Activated CD8-positive, alpha-beta memory T cell treated with anti-CD3 and anti-CD28 coated beads for 36 hours (primary cell): Measurements from ENCODE around the gene KRT1. TPM values are rescaled to one million over a fixed set of nuclear protein-coding genes. Genes with fewer than 3 reads are reported as not detected.

Source experiments
- CTCF ChIA-PET: fragments of 350-600 bp; sonication (Branson Sonifier 250); formaldehyde crosslinking; loops from one replicate; lab custom pipeline; 2021; ENCODE audit warnings: antibody characterized with exemption; lab: Charles Lee
- POLR2A ChIA-PET: fragments of 350-600 bp; sonication (Branson Sonifier 250); formaldehyde crosslinking; loops from one replicate; lab custom pipeline; 2021; ENCODE audit warnings: antibody characterized with exemption; lab: Charles Lee
- total RNA-seq, 2 experiments: library from RNA; stranded (reverse); gene quantifications; one replicate each; pipeline ENCODE4 v1.2.3, GENCODE V29; 2021

KRT1 gene
- total RNA-seq, 2 experiments from 2014 or later, result not detected

DNA sequence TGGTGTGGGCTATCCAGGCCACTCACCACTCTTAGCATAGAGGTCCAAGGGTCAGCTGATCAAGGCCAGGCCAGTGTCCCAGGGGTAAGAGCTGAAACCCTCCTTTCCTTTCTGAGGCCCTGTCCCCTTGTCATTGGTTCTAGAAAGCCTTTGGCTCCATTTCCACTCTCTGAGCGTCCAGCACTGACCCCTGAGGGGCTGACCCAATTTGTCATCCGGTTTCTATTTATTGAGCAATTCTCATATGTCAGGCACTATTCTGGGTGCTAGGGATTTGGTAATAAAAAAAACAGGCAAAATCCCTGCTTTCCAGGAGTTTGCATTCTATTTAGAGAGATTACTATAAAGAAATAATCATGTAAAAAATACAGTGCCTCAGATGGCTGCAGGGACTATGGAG is 19.8 kb upstream of the KRT1 start:
- CTCF ChIA-PET, result no interaction called here
- POLR2A ChIA-PET, result no interaction called here

DNA sequence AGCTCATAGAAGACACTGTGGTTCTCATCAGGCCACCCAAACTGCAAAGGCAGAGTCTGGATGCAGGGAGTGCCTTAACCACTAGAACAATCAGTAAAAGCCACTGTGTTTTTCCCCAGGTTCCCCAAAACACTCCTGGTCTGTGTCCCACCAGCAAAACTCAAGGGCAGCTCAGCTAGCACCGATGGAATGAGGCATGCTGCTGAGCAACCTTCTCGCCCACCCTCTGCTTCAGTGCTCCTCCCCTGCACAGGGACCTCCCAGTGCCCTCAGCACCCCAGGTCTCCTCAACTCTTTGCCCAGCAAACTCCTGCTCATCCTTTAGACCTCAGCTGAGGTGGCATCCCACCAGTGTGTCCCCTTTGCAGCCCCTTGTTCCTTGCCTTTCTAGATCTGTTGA is 19.2 kb upstream of the KRT1 start:
- POLR2A ChIA-PET, result no interaction called here
- CTCF ChIA-PET, result no interaction called here

DNA sequence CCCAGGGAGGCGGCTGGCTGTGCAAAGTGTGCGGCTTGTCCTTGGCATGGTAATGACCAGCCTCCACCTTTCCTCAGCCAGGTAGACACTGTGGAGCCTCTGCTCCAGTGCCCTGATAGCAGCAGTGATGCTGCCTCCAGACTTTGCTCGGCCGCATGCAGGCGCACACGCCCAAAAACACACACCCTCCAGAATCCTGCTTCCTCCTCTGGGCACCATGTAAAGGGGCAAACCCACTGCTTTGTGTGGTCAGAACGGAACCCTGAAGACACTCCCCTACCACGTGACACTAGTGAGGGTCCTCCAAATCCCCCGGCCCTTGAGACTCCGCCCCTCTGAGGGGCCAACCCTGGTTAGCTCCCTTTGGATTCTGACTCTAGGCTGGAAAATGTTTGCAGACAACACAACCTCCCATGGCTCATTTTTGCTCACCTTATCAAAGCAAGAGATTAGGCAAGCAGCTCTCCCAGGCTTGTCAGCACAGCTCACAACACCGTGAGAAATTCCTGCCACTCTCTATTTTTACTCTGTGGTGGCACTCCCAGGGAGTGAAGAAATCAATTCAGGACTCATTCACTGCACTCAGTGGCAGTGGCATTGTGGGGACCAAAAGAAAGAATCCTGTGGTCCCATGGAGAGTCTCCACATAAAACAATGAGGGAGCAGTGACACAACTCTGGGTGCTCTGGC is 18.6 kb upstream of the KRT1 start:
- CTCF ChIA-PET, result no interaction called here
- POLR2A ChIA-PET, result no interaction called here

DNA sequence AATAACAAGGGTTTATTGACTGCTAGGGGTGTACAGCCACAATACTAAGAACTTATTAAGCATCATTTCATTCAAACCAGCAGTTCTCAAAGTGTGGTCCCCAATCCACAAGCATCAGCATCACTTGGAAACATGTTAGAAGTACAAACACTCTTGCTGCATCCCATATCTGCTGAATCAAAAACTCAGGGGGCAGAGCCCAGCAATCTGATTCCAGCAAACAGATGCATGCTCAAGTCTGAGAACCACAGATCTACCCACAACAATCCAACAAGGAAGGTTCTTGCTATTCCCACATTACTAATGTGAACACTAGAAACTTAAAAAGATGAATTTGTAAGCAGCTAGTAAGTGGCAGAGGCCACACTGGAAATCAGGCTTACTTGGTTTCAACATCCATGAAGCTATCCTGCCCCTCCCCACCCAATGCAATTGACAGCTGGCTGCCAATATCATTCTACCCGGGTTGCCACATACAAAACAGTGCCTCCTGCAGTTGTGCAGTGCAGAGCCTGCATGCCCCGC is 16.9 kb upstream of the KRT1 start:
- ChIA-PET POLR2A (no interaction called here), CTCF (no interaction called here)

DNA sequence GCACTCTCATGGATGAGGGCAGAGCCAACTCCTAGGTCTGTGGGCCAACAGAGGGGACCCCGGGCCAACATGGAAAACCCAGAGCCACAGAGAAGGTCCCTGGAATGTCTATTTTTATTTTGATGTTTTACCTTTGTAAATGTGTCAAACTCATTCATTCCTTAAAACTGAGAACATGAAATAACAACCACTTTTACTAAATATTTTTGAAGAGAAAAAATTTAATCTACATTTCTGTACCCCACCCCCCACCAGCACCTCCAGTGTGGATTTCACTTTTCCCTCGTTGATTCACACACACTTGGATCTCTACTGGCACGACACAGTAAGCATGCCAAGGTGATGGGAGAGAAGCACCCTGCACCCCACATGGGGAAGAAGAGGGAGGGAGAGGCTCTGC is 16.4 kb upstream of the KRT1 start:
- ChIA-PET POLR2A (no interaction called here), CTCF (no interaction called here)

DNA sequence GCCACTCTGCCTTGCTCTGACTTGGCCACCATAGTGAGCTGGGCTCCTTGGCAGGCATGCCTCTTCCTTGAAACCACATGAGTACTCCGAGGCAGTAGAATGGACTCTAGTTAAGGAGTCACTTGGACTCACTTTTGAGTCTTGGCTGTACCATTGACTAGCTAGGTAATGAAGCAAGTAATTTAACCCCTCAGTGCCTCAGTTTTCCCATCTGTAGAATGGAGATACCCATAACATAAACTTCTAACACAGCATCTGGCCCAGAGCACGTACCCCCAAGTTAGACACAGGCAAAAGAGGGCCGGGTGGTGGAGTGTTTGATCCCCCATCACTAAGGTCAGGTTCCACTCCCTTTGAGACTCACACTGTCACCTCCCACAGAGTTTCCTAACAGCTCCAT is 14.8 kb upstream of the KRT1 start:
- CTCF ChIA-PET, result no interaction called here
- POLR2A ChIA-PET, result no interaction called here

DNA sequence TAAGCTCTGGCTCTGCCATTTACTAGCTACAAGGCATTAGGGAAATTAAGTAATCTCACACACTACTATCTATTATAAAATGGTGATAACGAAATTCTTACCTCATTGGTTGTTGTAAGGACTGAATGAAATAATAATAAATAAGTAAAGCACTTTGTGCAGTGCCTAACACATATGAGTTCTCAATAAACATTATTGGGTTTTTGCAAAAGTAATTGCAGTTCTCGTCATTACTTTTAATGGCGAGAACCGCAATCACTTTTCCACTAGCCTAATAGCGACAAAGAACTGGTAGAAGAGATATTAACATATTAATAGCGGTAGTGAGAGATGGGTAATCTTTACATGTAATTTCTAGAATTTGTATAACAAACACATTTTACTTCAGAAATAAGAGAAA is 13.9 kb upstream of the KRT1 start:
- POLR2A ChIA-PET, result no interaction called here
- CTCF ChIA-PET, result no interaction called here

DNA sequence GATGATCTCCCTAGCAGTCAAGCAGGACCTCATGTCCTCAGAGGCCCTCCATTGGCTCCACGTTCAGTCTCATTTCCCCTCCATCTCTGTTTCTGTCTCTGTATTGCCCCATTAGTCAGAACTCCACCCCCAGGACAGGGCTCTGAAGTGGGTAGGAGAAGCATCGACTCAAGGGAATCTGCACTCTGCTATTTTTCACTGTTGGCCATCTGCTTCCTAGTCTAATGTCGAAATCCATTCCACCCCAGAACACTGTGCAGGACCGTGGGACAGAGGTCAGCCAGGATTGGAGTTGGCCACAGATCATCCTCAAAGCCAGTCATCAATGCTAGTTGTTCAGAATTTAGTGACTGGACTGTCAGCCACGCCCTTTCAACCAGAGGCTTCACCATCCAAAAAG is 13.1 kb upstream of the KRT1 start:
- ChIA-PET POLR2A (no interaction called here), CTCF (no interaction called here)

DNA sequence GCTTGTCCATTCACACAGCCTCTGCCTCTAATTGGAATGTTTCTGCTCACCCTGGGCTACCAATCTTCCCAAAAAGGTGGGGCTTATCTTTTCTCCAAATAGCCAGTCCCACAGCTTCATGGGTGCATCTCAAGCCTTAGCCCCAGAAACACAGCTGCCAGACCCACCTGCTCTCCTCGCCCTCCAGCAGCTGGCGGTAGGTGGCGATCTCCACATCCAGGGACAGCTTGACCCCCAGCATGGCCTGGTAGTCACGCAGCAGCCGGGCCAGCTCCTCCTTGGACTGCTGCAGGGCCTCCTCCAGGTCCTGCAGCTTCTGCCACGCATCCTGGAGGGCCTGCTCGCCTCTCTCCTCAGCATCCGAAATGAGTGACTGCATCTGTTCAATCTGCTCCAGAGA is 12.0 kb upstream of the KRT1 start:
- ChIA-PET CTCF (no interaction called here), POLR2A (no interaction called here)

DNA sequence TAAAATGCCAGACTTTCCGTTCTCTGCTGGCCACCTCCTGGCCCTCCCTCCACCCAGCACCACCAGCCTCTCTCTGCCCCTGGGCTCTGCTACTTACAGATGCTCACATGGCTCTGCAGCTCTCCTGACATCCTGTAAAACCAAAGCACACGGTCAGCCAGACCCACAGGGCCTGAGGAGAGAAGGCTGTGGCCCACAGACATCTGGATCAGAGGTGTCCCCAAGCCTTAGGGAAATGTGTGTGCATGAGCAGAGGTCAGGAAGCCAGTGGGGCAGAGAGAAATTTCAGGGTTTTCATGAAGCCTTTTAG is 11.6 kb upstream of the KRT1 start:
- ChIA-PET CTCF (no interaction called here), POLR2A (no interaction called here)

DNA sequence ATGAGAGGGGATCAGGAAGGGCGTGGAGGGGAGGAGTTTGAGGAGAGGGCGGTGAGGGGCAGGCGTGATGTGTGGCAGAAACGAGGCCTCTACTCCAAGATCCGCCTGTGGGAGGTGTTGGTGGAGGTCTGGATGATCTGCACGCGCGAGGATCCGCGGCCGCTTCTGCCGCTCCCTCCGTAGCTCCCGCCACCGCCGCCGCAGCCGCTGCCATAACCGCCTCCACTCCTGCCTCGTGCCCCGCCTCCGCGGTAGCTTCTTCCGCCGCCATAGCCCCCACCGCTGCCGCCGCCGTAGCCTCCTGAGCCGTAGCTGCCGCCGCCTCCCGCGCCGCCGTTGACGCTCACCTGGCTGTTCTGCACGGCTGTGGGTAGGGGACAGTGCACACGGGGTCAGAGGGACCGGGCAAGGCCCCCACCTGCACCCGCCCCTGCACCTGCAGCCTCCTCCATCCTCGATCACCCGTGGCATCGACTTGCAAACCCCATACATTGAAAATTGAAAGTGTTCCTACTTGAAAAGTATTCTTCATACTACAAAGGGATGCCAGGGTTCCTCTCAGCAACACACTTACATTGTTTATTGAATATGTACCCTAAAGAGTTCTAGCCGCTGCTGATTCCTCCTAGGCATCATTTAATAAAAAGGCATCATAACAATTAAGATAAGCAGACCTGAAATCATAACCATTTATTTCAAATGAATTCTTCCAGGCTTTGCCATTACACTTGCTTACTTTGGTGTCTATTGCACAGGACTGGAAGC is 11.1 kb upstream of the KRT1 start:
- CTCF ChIA-PET, result interaction anchor here (1.4 kb wide), 1 partner anchor 188 kb away, joined by 5 read pairs; no protein-coding TSS in a partner anchor

DNA sequence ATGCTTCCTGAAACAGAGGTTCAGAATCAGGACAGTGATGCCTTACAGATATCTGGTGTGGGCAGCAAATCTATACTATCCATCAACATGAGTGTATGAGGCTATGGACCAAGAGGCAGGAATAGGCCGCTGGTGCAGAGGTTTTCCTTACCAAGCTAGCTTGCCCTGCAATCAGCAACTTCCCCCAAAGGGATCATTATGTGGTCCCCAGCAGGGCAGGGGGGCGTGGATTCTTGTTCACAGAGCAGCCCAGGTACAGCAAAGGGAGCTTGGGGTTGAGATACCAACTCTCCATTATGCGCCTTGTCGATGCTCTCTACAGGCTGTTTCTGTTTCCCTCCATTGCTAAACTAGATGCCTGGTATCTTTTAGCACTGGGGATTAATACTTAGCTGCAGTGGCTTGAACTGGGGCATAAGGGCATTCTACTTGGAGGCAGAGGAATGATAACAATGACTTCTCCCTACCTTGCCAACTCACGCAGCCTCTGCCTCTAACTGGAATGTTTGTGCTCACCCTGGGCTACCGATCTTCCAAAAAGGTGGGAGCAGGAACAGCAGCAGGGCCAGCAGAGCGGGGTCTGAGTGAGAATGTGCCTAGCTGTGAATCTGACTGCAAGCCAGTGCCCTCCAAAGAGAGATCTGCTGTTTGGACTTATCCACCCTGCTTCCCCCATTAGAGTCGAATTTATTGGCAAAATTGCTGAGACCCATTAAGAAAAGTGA is 10.3 kb upstream of the KRT1 start:
- ChIA-PET POLR2A (no interaction called here), CTCF (interaction anchor here (1.4 kb wide), 1 partner anchor 189 kb away, joined by 5 read pairs; no protein-coding TSS in a partner anchor)

More for the DNA sequence above, 11.1 kb upstream of the KRT1 start:
- POLR2A ChIA-PET, result no interaction called here

DNA sequence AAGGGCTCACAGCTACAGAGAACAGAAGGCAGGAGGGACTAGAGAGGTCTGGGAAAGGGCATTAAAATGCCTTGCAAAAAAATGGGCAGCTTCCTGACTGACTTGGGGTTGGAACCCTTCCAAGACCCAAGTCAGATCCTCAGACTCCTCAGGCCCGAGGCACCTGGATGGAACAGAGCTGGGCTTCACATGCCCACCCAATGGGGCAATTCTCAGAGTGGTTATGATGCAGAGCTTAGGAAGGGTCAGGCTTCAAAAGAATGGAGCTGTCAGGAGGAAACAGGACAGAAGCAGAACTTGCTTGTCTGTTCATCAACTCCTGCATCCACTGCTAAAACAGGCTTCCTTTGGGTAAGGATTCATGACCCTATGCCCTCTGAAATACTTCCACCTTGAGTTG is 9.7 kb upstream of the KRT1 start:
- ChIA-PET CTCF (interaction anchor here (1.4 kb wide), 1 partner anchor 189 kb away, joined by 5 read pairs; no protein-coding TSS in a partner anchor), POLR2A (no interaction called here)

DNA sequence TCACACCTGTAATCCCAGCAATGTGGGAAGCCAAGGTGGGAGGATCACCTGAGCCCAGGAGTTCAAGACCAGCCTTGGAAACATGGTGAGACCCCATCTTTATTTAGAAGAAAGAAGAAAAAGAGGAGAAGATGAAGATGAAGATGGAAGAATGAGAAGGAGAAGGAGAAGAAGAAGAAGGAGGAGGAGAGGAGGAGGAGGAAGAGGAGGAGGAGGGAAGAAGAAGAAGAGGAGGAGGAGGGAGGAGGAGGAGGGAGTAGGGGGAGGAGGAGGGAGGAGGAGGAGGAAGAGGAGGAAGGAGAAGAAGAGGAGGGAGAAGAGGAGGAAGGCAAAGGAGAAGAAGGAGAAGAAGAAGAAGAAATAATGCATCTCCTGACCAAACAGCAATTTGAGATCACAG is 9.0 kb upstream of the KRT1 start:
- POLR2A ChIA-PET, result no interaction called here

DNA sequence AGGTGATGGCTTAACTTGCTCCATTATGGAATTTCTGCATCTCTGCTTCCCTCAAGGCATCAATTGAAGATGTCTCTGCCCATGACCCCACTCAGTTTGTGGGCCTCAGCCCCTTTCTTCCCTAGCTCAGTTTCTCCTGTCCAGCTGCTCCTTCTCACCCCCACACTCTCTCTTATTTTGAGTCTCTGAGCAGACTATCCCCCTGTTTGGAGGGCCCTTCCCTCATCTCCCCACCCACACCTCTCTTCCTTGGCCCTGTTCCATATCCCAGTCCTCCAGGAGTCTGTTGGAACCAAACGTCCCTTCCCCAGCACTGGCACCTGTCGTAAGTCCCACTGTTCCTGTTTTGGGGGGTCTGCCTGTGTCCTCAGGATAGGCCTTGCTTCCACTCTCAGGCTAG is 8.3 kb upstream of the KRT1 start:
- CTCF ChIA-PET, result no interaction called here
- POLR2A ChIA-PET, result no interaction called here

More for the DNA sequence above, 9.0 kb upstream of the KRT1 start:
- CTCF ChIA-PET, result no interaction called here

DNA sequence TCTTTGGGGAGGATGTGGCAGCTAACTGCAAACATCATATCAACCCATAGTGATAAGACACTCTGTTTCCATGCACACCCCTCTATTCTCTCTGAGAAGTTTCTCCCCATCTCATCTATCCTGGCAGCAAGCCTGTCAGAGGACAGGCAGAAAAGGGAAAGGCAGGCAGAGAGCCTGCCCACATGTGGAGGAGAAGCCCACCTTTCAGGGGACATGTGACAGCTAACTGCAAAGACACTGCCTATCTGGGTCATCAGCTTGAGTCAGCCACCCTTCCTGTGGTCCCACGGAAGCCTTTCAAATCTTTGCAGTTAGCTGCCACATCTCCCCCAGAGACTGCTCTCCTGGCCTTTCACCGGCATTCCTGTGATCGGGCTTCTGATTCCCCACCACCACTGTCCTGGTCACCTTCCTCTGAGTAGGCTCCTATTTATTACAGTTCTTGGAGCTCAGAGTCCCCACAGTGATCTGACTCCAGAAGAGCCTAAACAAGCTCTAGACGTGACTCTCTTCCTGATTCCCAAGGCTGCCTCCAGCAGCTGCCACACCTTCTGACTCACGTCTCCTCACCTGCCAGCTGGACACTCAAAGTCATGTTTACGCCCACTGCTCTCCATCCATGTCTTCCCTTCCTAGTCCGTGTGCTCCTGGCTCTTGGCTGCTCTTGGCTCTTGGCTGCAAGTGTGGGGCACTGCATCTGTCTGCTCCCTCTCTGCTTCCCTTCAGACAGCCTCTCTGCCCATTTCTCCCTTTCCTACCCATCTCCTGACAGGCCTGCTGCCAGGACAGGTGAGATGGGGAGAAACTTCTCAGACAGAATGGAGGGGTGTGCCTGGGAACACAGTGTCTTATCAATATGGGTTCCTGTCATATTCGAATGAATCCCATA is 7.5 kb upstream of the KRT1 start:
- ChIA-PET POLR2A (no interaction called here), CTCF (no interaction called here)

DNA sequence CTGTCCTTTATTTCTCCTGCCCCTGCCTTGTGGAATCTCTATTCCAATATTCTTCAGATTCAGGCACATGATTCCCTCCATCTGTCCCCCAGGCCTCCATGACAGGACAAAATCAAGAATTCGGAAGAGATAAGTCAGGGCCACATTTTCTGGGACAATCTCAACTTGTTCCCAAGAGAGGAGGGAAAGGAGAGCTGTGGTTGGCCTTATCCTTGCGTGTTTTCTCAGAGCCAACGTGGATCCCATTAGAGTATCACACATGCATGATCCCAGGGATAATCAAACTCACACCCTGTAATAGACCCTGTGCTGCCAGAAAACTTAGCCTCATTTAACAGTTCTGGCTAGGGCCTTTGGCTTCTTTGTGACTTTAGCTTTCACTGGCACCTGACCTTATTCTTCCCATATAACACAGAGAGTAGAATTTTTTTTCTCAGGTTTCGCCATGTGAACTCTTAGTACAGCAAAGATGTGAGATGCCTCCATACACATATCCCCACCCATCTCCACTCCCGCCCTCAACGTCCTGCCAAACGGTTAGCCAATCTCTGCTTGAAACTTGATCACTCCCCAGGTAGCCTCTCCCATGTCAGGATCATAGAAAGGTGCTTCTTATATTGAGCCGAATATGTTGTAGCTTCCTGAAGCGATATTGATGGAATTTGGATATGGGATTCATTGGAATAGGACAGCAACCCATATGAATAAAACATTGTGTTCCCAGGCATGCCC is 6.7 kb upstream of the KRT1 start:
- POLR2A ChIA-PET, result no interaction called here

DNA sequence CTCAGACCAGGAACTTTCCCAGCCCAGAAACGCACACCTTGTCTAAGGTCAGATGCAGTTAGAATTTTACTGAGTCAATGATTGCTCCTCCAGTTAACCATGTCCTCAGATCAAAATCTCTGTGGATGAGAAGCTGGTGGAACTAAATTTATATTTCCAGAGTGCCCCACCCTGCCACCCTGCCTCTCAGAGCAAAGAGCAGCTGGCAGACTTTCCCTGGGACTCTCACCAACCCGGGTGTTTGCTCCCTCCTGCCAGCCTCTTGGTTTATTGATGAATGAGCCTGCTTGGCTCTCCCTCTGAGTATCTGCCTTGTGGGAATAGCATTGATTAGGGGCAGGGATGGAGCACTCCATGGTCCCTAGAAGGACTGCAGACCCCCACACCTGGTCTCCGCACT is 5.9 kb upstream of the KRT1 start:
- ChIA-PET POLR2A (no interaction called here), CTCF (no interaction called here)

More for the DNA sequence above, 6.7 kb upstream of the KRT1 start:
- CTCF ChIA-PET, result no interaction called here

DNA sequence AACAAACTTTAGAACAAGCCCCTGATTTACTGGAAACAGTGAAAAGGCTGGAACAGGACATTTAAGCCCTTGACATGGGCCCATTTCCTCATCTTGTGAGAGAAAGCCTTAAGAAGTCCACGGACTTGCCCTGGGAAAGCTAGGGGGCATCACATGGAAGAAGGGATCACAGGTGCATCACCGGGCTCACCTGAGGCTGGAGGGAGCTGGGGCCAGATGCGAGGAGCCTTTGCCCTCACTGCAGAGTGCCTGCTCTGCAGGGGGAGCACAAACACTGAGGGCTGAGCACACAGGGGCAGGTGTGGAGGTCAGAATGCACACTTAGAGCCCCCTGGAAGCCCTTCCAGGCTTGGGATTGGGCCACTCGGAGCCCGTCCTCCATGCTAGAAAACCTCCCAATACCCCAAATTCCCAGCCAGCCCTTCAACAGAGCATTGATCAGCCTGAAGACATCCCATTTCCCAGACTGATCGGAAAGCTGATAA is 5.2 kb upstream of the KRT1 start:
- ChIA-PET CTCF (no interaction called here), POLR2A (no interaction called here)
